GM12801 (cell line): ENCODE measurements around the gene LNX1.

Experiments used
- TF ChIP-seq, protein P1 (sequence below): IDR thresholded peaks from one replicate; pipeline ENCODE4 v1.5.1; 2011; ENCODE audit warnings: control low read depth; ENCODE audit not compliant: insufficient read length; ENCODE audit errors: extremely low read depth

LNX1 gene

DNA sequence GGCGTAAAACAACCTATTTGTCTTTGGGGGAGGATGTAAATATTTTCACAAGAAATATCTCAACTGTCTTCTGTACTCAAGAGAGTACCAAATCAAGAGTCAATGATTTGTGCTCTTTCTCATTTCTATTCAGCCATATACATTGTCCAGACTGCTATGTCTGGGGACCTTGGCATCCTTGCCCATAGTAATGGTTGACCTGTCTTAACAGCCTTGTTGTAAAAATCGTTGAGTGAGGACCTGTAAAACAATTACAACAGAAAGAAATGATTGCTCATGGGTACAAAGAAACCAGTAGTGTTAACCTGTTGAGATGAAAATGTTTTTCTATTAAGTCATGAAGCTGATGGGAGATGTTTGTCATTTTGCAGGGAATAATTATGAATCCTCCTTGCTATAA lies 56.6 kb downstream of the LNX1 start:
- TF ChIP-seq, protein P1, sequence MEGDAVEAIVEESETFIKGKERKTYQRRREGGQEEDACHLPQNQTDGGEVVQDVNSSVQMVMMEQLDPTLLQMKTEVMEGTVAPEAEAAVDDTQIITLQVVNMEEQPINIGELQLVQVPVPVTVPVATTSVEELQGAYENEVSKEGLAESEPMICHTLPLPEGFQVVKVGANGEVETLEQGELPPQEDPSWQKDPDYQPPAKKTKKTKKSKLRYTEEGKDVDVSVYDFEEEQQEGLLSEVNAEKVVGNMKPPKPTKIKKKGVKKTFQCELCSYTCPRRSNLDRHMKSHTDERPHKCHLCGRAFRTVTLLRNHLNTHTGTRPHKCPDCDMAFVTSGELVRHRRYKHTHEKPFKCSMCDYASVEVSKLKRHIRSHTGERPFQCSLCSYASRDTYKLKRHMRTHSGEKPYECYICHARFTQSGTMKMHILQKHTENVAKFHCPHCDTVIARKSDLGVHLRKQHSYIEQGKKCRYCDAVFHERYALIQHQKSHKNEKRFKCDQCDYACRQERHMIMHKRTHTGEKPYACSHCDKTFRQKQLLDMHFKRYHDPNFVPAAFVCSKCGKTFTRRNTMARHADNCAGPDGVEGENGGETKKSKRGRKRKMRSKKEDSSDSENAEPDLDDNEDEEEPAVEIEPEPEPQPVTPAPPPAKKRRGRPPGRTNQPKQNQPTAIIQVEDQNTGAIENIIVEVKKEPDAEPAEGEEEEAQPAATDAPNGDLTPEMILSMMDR: no peak

DNA sequence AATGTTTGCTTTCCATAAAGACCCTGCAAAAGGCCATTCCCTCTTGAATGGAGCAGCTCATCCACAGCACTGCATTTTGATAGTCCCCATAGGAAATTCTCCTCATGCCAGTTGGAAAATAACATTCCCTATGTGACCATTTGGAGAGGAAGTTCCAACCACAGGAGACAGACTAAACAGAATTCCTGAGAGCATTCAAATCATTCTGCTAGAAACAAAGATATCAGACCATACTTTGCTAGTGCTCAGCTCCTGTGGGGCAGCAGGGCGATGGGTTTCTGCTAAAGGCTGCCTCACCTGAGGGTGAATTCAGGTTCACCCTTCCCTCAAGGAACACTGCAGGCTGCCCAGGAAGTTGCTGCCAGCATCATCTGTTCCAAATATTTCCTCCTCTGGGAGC lies 58.8 kb downstream of the LNX1 start:
- TF ChIP-seq, protein P1: no peak

DNA sequence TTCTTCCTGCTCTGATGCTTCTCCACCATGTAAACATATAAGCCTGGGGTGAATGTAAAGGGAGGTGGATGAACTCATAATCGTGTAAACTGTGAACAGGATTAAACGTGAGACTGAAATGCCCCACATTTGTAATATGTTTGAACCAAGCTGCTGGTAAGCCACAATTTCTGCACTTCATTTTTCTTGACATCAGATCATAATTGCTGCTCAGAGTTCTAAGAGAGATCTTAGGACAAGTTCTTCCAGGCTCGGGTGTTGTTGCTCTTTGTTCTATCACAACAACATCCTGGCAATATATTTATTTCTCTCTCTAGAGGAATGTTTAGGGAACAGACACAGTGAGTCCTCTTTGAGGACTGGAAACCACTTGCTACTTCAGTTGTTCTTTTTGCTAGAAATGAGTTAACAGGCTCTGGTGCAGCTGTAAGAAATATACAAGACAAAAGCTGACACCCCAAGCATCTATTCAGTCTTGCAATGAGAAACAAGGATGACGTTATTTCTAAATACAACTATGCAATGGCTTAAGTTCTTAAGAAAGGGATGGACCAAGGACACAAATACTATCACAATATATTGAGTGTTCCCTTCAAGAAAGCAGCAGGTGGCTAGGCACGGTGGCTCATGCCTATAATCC lies 59.6 kb downstream of the LNX1 start:
- TF ChIP-seq, protein P1: no peak

DNA sequence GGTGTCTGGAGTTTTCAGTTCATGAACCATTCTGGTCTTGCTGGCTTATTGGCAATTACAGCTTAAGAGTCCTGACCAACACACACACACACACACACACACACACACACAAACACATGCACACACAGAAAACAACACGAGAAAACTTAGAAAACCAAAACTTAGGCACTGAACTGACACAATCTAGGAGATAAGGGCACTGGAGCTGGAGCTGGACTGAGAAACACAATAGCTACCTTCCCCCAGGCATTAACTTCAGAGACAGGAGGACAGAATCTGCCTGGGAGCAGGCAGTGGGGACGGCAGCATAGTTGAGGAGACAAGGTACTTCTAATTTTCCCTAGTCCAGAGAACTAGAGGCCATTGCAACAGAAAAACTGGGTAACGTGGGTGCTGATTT lies 62.3 kb downstream of the LNX1 start:
- TF ChIP-seq, protein P1: no peak

DNA sequence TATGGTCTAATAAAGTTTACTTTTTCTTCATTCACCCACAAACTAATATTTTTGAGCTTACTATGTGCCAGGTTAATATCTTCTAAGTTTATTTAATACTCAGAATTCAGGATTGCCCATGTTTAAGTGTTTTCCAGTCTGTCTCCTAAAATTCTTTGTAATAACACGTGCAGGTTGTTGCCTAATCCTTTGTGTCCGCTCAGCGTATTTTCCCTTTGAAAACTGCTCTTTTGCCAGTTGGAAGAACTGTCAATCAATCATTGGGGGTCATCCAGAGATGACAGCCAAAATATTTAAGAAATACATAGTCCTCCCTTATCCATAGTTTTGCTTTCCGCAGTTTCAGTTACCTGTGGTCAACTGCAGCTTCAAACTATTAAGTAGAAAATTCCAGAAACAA lies 63.4 kb downstream of the LNX1 start:
- TF ChIP-seq, protein P1: no peak

DNA sequence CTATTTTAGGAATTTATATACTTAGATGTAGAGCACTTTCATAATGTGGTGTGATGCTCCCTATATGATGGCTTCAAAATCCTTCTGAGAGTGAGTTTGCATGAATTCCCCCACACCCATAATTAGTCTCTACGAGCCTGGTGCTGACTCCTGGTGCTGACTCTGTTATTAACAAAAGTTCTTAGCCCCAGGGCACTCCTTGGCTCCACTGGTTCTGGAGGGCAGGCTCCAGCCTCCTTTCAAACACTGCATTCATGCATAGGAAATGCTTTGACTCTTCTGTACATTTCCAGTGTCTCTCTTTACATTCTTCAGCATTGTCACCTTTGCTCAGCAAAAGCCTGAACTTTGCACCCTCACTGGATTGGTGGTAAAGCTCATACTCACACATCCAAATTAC lies 64.0 kb downstream of the LNX1 start:
- TF ChIP-seq, protein P1: no peak

DNA sequence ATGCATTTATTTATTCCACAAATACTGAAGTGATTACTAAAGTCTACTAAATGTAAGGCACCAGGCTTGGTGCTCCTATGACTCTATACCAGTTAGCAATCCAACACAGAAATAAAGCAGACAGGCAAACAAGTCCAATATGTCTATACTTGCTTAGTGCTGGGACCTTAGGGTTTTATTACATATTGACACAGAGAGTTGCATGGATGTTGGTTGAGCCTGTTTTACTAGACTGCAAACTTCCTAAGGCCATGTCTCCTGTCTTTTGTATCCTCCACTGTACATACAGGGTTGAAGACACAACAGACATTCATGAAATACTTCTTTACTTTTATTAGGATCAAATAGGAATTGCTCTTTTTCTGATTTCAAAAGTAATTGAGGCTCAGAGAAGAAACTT lies 69.0 kb downstream of the LNX1 start:
- TF ChIP-seq, protein P1: no peak
